Thyroid gland (tissue), 4 donors: ENCODE results near the gene OSGIN1. TPM values are rescaled to one million over a fixed set of nuclear protein-coding genes. Genes with fewer than 3 reads are reported as not detected.

Experiments
- DNase-seq, 2 donors: peaks; one replicate each; pipeline ENCODE4 v3.0.0-alpha.2; 2019
- H3K27ac ChIP-seq, 3 donors: fragments of 200-600 bp; sonication (generic); 1 replicate in 2 of 3; 2 replicates in 1 of 3; pipeline ENCODE4 v1.5.1; 2016 to 2019; ENCODE audit warnings: mild to moderate bottlenecking in 1 of 3, moderate library complexity in 1 of 3
- H3K27me3 ChIP-seq: fragments of 200-600 bp; sonication (generic); one replicate; pipeline ENCODE4 v1.5.1; 2019
- H3K36me3 ChIP-seq, 2 donors: fragments of 200-600 bp; sonication (generic); one replicate each; pipeline ENCODE4 v1.5.1; 2016 to 2019
- H3K4me1 ChIP-seq, 2 donors: fragments of 200-600 bp; sonication (generic); one replicate each; pipeline ENCODE4 v1.5.1; 2017 to 2019
- H3K4me3 ChIP-seq, 3 donors: fragments of 200-600 bp; sonication (generic); replicated peaks in 1 of 3; 1 replicate in 2 of 3; 2 replicates in 1 of 3; pipeline ENCODE4 v1.5.1; 2016; ENCODE audit warnings: mild to moderate bottlenecking in 1 of 3
- H3K9me3 ChIP-seq: fragments of 200-600 bp; sonication (generic); one replicate; pipeline ENCODE4 v1.5.1; 2017
- POLR2A ChIP-seq, 2 donors: fragments of 450-650 bp; IDR thresholded peaks; one replicate each; pipeline ENCODE4 v1.6.1; 2017; ENCODE audit warnings: antibody characterized with exemption in 2 of 2, mild to moderate bottlenecking in 2 of 2, moderate library complexity in 1 of 2
- WGBS, 2 donors: methylation state at CpG; one replicate each; pipeline ENCODE4 v1.1.5; 2017; 5-methylcytosine and 5-hydroxymethylcytosine counted together
- intact Hi-C: fragments of 100-400 bp; cut with DNase I; formaldehyde crosslinking; loops from one replicate; pipeline ENCODE4 v1.15.1; 2023
- total RNA-seq, 4 donors: library from RNA; depleted of rRNA; stranded (reverse); fragments of >200 nt; gene quantifications; one replicate each; pipeline ENCODE4 v1.2.3, GENCODE V29; 2016
- TF ChIP-seq, protein P1 (sequence below), 6 experiments: fragments of 200-600 bp in 3 of 6; fragments of 450-650 bp in 3 of 6; sonication (generic) in 3 of 6; IDR thresholded peaks; one replicate each; pipeline ENCODE4 v1.5.1; 2016 to 2019; ENCODE audit warnings: antibody characterized with exemption in 6 of 6, mild to moderate bottlenecking in 2 of 6, inconsistent platforms in 1 of 6, moderate library complexity in 1 of 6

The OSGIN1 gene
- total RNA-seq, 4 donors from 2014 or later: 14.5 to 53.5 (median 31.9) TPM

DNA sequence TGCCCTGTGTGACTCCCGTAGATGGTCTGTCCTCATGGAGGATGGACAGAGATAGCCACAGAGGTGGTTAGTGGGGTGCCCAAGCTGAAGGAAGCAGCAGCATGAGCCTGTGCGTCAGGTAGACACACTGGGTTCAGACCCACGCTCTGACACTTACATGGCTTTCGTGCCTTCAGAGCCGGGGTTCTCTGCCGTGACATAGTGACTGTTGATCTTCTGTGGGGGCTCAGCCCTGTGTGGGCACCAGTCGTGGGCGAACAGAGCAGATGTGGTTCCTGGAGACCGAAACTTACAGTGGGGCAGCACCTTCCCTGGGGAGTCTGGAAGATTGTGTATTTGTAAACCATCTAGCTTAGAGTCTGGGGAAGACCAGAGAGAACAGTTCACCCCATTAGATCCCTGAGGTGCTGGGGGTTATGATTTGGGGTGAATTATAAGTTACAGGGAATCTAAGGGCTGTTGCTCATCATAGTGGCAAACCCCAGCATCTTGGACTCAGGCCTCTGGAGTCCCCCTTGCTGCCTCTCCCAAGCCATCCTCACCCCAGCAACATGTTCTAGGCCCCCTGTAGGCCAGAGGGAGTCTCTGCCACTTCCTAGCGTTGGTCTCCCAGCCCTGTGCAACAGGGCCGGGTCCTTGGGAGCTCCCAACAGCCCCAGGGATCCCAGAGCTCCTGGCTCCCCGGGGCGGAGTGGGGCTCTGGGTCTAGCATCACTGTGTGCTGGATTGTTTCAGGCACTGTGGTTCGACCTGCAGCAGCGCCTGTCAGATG is 43.6 kb downstream of the OSGIN1 start:
- DNase-seq: no peak
- Histone ChIP-seq H3K4me1 (peaks cover 8 to 10% of the 10 kb centered on the region in 2 donors), H3K4me3 (no peak overlapping the region), H3K36me3 (no peaks in the 10 kb centered on the region), H3K9me3 (no peaks in the 10 kb centered on the region), H3K27me3 (no peaks in the 10 kb centered on the region), H3K27ac (no peak overlapping the region)
- intact Hi-C loops: no loop called here
- WGBS, 2 donors: 78 to 81% methylated on average over 12 to 15 of the region's 15 CpGs
- TF ChIP-seq POLR2A (IDR thresholded peaks at IDR 0.05): no peak
- TF ChIP-seq, protein P1, sequence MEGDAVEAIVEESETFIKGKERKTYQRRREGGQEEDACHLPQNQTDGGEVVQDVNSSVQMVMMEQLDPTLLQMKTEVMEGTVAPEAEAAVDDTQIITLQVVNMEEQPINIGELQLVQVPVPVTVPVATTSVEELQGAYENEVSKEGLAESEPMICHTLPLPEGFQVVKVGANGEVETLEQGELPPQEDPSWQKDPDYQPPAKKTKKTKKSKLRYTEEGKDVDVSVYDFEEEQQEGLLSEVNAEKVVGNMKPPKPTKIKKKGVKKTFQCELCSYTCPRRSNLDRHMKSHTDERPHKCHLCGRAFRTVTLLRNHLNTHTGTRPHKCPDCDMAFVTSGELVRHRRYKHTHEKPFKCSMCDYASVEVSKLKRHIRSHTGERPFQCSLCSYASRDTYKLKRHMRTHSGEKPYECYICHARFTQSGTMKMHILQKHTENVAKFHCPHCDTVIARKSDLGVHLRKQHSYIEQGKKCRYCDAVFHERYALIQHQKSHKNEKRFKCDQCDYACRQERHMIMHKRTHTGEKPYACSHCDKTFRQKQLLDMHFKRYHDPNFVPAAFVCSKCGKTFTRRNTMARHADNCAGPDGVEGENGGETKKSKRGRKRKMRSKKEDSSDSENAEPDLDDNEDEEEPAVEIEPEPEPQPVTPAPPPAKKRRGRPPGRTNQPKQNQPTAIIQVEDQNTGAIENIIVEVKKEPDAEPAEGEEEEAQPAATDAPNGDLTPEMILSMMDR (IDR thresholded peaks at IDR 0.05): no peak

DNA sequence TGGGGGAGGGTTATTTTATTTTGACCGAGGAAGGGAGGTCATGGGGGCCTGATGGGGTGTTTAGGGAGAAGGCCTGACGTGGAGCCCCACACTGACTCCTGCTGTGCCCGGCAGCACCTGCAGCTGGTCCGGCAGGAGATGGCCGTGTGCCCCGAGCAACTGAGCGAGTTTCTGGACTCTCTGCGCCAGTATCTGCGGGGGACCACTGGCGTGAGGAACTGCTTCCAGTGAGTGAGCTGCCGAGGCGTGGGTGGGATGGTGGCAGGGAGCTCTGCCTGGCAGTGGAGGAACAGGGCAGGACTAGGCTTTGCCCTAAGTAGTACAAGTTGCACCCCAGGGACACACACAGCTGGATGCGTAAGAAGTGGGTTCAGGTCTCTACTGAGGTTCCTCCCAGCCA is 45.1 kb downstream of the OSGIN1 start:
- H3K36me3 ChIP-seq: no peaks in the 10 kb centered on the region
- DNase-seq: no peak
- H3K9me3 ChIP-seq: no peaks in the 10 kb centered on the region
- H3K4me3 ChIP-seq: no peak overlapping the region
- H3K27me3 ChIP-seq: no peaks in the 10 kb centered on the region
- 83 to 88% methylated on average over 11 to 12 of the region's 13 CpGs for WGBS, 2 donors
- H3K4me1 ChIP-seq: peaks cover under 1 to 2% of the 10 kb centered on the region in 2 donors
- no peak overlapping the region for H3K27ac ChIP-seq
- TF ChIP-seq POLR2A (IDR thresholded peaks at IDR 0.05): no peak
- TF ChIP-seq, protein P1 (IDR thresholded peaks at IDR 0.05): no peak
- intact Hi-C loops: no loop called here

DNA sequence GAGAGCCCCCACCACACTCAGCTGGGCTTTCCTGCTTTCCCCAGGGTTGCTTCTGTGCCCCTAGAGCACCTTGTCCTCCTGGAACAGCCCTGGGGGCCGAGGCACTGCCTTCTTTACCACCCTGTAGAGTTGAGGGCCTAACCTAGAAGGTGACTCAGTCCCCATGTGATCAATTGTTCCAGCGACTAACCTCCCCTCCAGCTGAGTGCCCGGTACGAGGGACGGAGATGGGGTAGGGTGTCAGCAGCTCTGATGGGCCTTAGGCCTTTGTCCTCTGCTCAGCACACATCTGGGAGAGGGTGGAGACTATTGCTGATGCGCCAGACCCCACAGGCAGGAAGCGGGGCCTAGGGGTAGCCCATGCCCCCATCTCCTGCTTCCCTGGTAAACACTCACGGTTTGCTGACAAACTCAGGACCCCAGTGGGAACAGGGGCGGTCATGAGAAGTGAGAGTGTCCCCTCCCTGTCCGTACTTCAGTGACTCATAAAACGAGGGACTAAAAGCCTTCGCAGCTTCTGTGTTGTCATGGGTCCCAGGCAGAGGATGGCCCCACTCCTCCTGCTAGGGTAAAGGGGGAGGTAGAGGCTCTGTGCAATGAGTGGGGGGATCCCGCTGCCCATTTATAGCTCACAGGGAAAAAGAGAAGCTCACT is 48.1 kb downstream of the OSGIN1 start:
- 79 to 89% methylated on average over 10 to 12 of the region's 13 CpGs for WGBS, 2 donors
- no peaks in the 10 kb centered on the region for H3K4me1 ChIP-seq
- H3K27ac ChIP-seq: no peak overlapping the region
- H3K27me3 ChIP-seq: no peaks in the 10 kb centered on the region
- H3K9me3 ChIP-seq: no peaks in the 10 kb centered on the region
- TF ChIP-seq, protein P1 (IDR thresholded peaks at IDR 0.05): no peak
- no peak for TF ChIP-seq POLR2A (IDR thresholded peaks at IDR 0.05)
- H3K4me3 ChIP-seq: no peak overlapping the region
- no peak for DNase-seq
- no peaks in the 10 kb centered on the region for H3K36me3 ChIP-seq
- intact Hi-C loops: no loop called here

DNA sequence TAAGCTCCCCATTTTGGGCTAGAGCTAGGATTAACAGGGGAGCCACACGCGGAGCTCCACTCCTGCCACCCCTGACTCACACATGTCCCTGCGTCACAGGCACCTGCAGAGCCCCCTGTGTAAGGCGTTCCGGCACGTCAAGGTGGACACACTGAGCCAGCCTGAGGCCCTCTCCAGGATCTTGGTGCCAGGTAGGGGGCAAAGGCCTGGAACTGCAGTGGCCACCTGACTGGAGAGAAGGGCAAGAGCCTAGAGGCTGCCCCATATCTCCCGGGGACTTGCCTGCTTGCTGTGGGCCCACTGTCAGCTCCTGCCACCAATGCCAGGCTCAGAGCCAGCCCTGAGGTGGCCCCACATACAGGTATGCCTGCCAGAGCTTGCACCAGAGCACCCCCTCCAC is 48.7 kb downstream of the OSGIN1 start:
- no peak for DNase-seq
- TF ChIP-seq, protein P1 (IDR thresholded peaks at IDR 0.05): no peak
- no peak for TF ChIP-seq POLR2A (IDR thresholded peaks at IDR 0.05)
- Histone ChIP-seq H3K27me3 (no peaks in the 10 kb centered on the region), H3K36me3 (no peaks in the 10 kb centered on the region), H3K9me3 (no peaks in the 10 kb centered on the region), H3K27ac (no peak overlapping the region), H3K4me1 (no peaks in the 10 kb centered on the region), H3K4me3 (no peak overlapping the region)
- 90 to 97% methylated on average over 5 of the region's 7 CpGs for WGBS, 2 donors
- intact Hi-C loops: no loop called here

DNA sequence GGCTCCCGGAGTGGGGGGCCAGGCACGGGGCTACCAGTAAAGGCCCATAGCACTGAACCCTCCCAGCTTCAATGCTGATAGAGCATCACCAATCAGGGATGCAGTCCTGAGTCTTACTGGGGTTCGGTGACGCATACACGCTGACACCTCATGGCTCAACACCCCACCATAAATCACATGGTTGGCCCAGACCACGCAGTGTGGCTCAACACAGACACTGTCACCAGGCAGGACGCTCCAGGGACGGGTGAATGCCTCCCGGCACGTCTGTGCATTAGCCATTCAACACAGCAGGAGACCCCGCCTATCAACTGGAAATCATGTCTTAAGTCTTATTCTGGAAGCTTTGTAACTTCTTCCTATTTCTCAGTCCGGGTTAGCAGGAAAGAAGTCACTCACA is 50.0 kb downstream of the OSGIN1 start:
- no peaks in the 10 kb centered on the region for H3K27me3 ChIP-seq
- no peaks in the 10 kb centered on the region for H3K4me1 ChIP-seq
- DNase-seq: no peak
- TF ChIP-seq POLR2A (IDR thresholded peaks at IDR 0.05): no peak
- TF ChIP-seq, protein P1 (IDR thresholded peaks at IDR 0.05): no peak
- intact Hi-C loops: no loop called here
- no peak overlapping the region for H3K27ac ChIP-seq
- 84 to 86% methylated on average over 10 to 11 of the region's 12 CpGs for WGBS, 2 donors
- H3K36me3 ChIP-seq: no peaks in the 10 kb centered on the region
- no peak overlapping the region for H3K4me3 ChIP-seq
- H3K9me3 ChIP-seq: no peaks in the 10 kb centered on the region
